Activated CD4-positive, CD25-positive, alpha-beta regulatory T cell treated with anti-CD3 and anti-CD28 coated beads, Interleukin-2, amount 50 U/mL, for 24 hours (primary cell): Measurements from ENCODE around the gene HDAC10.

Experiments
- ATAC-seq, 2 donors: fragments of 150-1000 bp; cut with Tn5 transposase; one replicate each; pipeline ENCODE4 v1.10.0; 2021; ENCODE audit warnings: mild to moderate bottlenecking in 1 of 2, moderate library complexity in 1 of 2

Gene HDAC10

GRCh38 chr22:50199829-50200460 lies 51.1 kb downstream of the HDAC10 start:
- no peak for ATAC-seq

DNA sequence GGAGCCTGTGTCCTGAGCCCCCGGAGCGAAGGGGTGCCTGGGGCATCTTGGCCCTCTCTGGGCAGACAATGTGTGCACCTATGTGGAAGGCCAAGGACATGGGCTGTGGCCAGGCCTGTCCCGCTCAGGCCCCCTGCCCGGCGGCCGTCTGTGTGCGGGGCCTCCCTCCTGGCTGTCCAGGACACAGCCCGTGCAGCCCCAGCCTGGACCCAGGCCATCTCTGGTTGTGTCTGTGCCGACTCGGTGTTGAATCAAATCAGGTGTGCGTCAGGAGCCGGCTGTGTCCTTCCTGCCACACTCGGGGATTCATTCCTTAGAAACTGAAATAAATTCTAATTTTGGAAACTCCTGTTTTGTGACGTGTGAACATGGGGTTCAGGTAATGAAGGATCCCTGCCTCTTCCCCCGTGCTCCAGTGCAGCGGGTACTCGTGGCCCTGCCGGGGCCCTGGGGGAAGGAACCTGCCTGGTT lies 51.8 kb downstream of the HDAC10 start:
- no peak for ATAC-seq

GRCh38 chr22:50198624-50199017 lies 52.4 kb downstream of the HDAC10 start:
- ATAC-seq, result no peak

DNA sequence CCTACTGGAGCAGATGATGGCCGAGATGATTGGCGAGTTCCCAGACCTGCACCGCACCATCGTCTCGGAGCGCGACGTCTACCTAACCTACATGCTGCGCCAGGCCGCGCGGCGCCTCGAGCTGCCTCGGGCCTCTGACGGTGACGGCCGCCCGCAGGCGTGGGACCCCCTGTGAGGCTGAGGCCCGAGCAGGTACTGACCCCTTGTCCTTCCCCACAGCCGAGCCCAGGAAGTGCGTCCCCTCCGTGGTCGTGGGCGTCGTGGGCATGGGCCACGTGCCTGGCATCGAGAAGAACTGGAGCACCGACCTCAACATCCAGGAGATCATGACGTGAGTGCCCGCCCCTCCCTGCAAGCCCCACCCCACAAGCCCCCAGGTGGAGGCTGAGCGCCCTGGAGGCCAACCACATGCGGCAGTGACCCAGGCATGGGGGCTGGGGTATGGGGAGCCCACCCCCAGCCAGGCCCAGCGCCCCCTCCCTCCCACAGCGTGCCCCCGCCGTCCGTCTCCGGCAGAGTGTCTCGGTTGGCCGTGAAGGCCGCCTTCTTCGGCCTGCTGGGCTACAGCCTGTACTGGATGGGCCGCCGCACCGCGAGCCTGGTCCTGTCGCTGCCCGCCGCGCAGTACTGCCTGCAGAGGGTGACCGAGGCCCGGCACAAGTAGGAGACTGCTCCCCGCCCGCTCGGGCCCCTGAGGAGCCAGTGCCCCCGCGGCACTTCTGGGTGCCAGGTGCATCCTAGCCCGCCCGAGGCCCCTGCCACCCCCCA lies 53.0 kb downstream of the HDAC10 start:
- ATAC-seq, result no peak

- no peak for ATAC-seq
These were observed 53.9 kb downstream of the HDAC10 start for GRCh38 chr22:50197000-50197800.

GRCh38 chr22:50196256-50196655 lies 54.8 kb downstream of the HDAC10 start:
- ATAC-seq, result no peak
